Thyroid gland (tissue), 4 donors: ENCODE measurements around the gene RETREG3. TPM values are rescaled to one million over a fixed set of nuclear protein-coding genes. Genes with fewer than 3 reads are reported as not detected.

Experiments
- DNase-seq, 2 donors: peaks; one replicate each; pipeline ENCODE4 v3.0.0-alpha.2; 2019
- H3K27ac ChIP-seq, 3 donors: fragments of 200-600 bp; sonication (generic); 1 replicate in 2 of 3; 2 replicates in 1 of 3; pipeline ENCODE4 v1.5.1; 2016 to 2019; ENCODE audit warnings: mild to moderate bottlenecking in 1 of 3, moderate library complexity in 1 of 3
- H3K27me3 ChIP-seq: fragments of 200-600 bp; sonication (generic); one replicate; pipeline ENCODE4 v1.5.1; 2019
- H3K36me3 ChIP-seq, 2 donors: fragments of 200-600 bp; sonication (generic); one replicate each; pipeline ENCODE4 v1.5.1; 2016 to 2019
- H3K4me1 ChIP-seq, 2 donors: fragments of 200-600 bp; sonication (generic); one replicate each; pipeline ENCODE4 v1.5.1; 2017 to 2019
- H3K4me3 ChIP-seq, 3 donors: fragments of 200-600 bp; sonication (generic); replicated peaks in 1 of 3; 1 replicate in 2 of 3; 2 replicates in 1 of 3; pipeline ENCODE4 v1.5.1; 2016; ENCODE audit warnings: mild to moderate bottlenecking in 1 of 3
- H3K9me3 ChIP-seq: fragments of 200-600 bp; sonication (generic); one replicate; pipeline ENCODE4 v1.5.1; 2017
- CTCF ChIP-seq, 6 experiments: fragments of 200-600 bp in 3 of 6; fragments of 450-650 bp in 3 of 6; sonication (generic) in 3 of 6; IDR thresholded peaks; one replicate each; pipeline ENCODE4 v1.5.1; 2016 to 2019; ENCODE audit warnings: antibody characterized with exemption in 6 of 6, mild to moderate bottlenecking in 2 of 6, inconsistent platforms in 1 of 6, moderate library complexity in 1 of 6
- POLR2A ChIP-seq, 2 donors: fragments of 450-650 bp; IDR thresholded peaks; one replicate each; pipeline ENCODE4 v1.6.1; 2017; ENCODE audit warnings: antibody characterized with exemption in 2 of 2, mild to moderate bottlenecking in 2 of 2, moderate library complexity in 1 of 2
- WGBS, 2 donors: methylation state at CpG; one replicate each; pipeline ENCODE4 v1.1.5; 2017; 5-methylcytosine and 5-hydroxymethylcytosine counted together
- intact Hi-C: fragments of 100-400 bp; cut with DNase I; formaldehyde crosslinking; loops from one replicate; pipeline ENCODE4 v1.15.1; 2023
- total RNA-seq, 4 donors: library from RNA; depleted of rRNA; stranded (reverse); fragments of >200 nt; gene quantifications; one replicate each; pipeline ENCODE4 v1.2.3, GENCODE V29; 2016

RETREG3 gene
- total RNA-seq, 4 donors from 2014 or later = 61.9 to 74.4 (median 72.1) TPM

DNA sequence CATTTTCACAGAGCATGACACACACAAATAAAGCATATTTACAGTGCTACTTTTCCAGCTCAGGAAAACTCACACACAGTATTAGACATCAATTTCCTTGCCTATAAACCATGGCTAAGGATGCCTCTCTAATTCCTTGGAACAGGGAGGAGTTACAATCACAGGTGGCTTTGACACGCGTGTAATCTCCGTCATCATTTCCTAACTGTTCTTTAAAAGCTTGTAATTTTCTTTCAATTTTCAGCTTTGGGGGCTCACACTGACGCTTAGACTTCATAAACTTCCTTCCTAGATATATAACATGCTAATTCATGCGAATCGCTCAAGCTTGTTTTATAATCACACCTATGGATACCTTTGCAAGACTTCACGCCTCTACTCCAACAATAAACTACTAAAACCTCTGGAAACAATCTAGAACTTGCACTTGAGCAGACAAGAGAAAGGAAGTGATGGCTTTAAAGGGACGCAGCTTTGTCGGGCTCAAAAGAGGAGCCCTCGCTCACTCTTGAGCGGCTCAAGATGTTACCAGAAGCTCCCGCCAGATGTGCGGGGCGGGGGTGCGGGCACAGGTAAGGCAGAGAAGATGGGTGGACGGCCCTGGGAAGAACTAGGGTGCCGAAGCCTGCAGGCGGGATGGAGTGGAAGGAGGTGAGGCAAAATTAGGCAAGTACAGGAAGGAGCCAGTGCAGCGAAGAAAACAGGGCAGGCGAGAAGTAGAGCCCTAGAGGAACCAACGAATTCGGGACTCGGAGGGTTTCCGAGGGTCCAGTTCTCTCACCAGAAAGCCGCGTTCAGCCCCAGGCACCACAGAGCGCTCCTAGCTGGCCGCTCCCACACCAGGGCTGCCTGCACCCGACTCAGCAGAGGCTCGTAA, 631 bp downstream of the RETREG3 start:
- intact Hi-C loops = no loop called here
- Histone ChIP-seq H3K27ac (peak overlapping the region; percentile 78 to 87 (median 84)), H3K27me3 (no peaks in the 10 kb centered on the region), H3K4me1 (peaks cover 22 to 23% of the 10 kb centered on the region in 2 donors), H3K4me3 (peak overlapping the region; percentile 75 to 95 (median 81)), H3K36me3 (peaks cover 7 to 10% of the 10 kb centered on the region in 2 donors), H3K9me3 (no peaks in the 10 kb centered on the region)
- no peak for TF ChIP-seq POLR2A (IDR thresholded peaks at IDR 0.05)
- no peak for TF ChIP-seq CTCF (IDR thresholded peaks at IDR 0.05)
- no peak for DNase-seq
- 0 to 1% methylated on average over 27 to 30 of the region's 30 CpGs for WGBS, 2 donors

DNA sequence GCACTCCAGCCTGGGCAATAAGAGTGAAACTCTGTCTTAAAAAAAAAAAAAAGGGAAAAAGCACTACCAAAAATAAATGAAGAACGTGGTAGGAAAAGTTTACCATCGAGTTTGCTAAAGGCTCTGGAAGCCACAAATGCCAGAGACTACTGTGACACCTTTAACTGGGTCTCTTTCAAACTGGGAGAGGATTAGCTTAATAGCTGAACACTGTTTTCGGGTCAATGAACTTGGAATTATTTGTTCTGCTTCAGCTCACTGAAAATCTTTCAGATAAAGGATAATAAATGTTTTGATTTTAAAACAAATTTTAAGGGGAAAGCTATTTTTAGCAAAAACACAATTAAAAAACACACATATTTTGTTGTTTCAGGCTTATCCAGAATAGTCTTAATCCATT, 1.4 kb downstream of the RETREG3 start:
- H3K27ac ChIP-seq = no peak overlapping the region
- no peak for DNase-seq
- peak overlapping the region in 2 of 3 donors; percentile 75 to 81 for H3K4me3 ChIP-seq
- H3K4me1 ChIP-seq = peaks cover 22 to 23% of the 10 kb centered on the region in 2 donors
- WGBS, 2 donors = 39 to 46% methylated on average over 3 of the region's 3 CpGs
- no peaks in the 10 kb centered on the region for H3K9me3 ChIP-seq
- no peak for TF ChIP-seq POLR2A (IDR thresholded peaks at IDR 0.05)
- intact Hi-C loops = no loop called here
- H3K36me3 ChIP-seq = peaks cover 4% of the 10 kb centered on the region in 2 donors
- no peaks in the 10 kb centered on the region for H3K27me3 ChIP-seq

DNA sequence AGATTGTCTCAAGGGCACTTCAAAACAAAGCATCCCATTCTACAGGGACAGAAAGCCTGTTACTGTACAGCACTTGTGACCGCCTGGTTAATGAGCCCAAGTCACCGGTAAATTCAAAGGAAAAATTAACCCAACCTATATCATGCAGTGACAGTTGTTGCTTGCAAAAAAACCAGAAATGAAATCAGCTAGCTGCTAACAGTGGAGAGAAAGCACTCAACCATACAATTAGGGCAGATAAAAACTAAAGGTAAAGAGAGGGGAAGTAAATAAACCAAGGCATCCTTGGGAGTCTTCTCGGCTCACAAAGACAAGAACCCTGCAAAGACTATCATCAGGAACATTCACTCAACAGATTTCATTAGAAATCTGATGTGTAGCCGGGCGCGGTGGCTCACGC, 5.9 kb downstream of the RETREG3 start:
- Histone ChIP-seq H3K4me1 (peaks cover 25 to 32% of the 10 kb centered on the region in 2 donors), H3K9me3 (no peaks in the 10 kb centered on the region), H3K36me3 (no peaks in the 10 kb centered on the region), H3K27me3 (no peaks in the 10 kb centered on the region), H3K27ac (no peak overlapping the region), H3K4me3 (no peak overlapping the region)
- TF ChIP-seq POLR2A (IDR thresholded peaks at IDR 0.05) (no peak), CTCF (IDR thresholded peaks at IDR 0.05) (no peak)
- DNase-seq = no peak
- intact Hi-C loops = no loop called here
- 86 to 89% methylated on average over 7 of the region's 7 CpGs for WGBS, 2 donors

- Histone ChIP-seq H3K9me3 (no peaks in the 10 kb centered on the region), H3K4me3 (no peak overlapping the region), H3K36me3 (no peaks in the 10 kb centered on the region), H3K27ac (no peak overlapping the region), H3K4me1 (peaks cover 8 to 9% of the 10 kb centered on the region in 2 donors), H3K27me3 (no peaks in the 10 kb centered on the region)
- TF ChIP-seq CTCF (IDR thresholded peaks at IDR 0.05) (no peak), POLR2A (IDR thresholded peaks at IDR 0.05) (no peak)
- intact Hi-C loops = no loop called here
- WGBS, 2 donors = 15 to 16% methylated on average over 2 of the region's 2 CpGs
- DNase-seq = peak; percentile 66 to 70
Measured at GRCh38 chr17:42598905-42599304, 10.3 kb downstream of the RETREG3 start.

GRCh38 chr17:42596386-42596785, 12.8 kb downstream of the RETREG3 start:
- Histone ChIP-seq H3K27me3 (no peaks in the 10 kb centered on the region), H3K9me3 (no peaks in the 10 kb centered on the region), H3K36me3 (peaks cover 2 to 3% of the 10 kb centered on the region in 2 donors), H3K27ac (no peak overlapping the region), H3K4me1 (peaks cover 8 to 9% of the 10 kb centered on the region in 2 donors), H3K4me3 (no peak overlapping the region)
- TF ChIP-seq CTCF (IDR thresholded peaks at IDR 0.05) (no peak), POLR2A (IDR thresholded peaks at IDR 0.05) (no peak)
- DNase-seq = no peak
- intact Hi-C loops = no loop called here
- WGBS, 2 donors = 80 to 85% methylated on average over 3 of the region's 3 CpGs
